Epithelial cell of proximal tubule (primary cell): ENCODE measurements around the gene MRPL43. TPM values are rescaled to one million over a fixed set of nuclear protein-coding genes. Genes with fewer than 3 reads are reported as not detected.

Experiments used
- DNase-seq: peaks from one replicate; pipeline ENCODE4 v3.0.0-alpha.2; 2011; ENCODE audit warnings: low read depth
- H3K4me3 ChIP-seq: 2 replicates; pipeline ENCODE4 v1.5.1; 2011; ENCODE audit warnings: low read depth, mild to moderate bottlenecking, low read length
- total RNA-seq: library from RNA; depleted of rRNA; stranded (reverse); fragments of >200 nt; gene quantifications from 2 replicates; pipeline ENCODE4 v1.2.3, GENCODE V29; 2015
- TF ChIP-seq, protein P1 (sequence below): conservative IDR thresholded peaks from 2 replicates; pipeline ENCODE4 v1.5.1; 2012; ENCODE audit warnings: low read depth, mild to moderate bottlenecking, low read length

The MRPL43 gene
- total RNA-seq, 1 donor from 2014 or later = 99.6 TPM

- TF ChIP-seq, protein P1, sequence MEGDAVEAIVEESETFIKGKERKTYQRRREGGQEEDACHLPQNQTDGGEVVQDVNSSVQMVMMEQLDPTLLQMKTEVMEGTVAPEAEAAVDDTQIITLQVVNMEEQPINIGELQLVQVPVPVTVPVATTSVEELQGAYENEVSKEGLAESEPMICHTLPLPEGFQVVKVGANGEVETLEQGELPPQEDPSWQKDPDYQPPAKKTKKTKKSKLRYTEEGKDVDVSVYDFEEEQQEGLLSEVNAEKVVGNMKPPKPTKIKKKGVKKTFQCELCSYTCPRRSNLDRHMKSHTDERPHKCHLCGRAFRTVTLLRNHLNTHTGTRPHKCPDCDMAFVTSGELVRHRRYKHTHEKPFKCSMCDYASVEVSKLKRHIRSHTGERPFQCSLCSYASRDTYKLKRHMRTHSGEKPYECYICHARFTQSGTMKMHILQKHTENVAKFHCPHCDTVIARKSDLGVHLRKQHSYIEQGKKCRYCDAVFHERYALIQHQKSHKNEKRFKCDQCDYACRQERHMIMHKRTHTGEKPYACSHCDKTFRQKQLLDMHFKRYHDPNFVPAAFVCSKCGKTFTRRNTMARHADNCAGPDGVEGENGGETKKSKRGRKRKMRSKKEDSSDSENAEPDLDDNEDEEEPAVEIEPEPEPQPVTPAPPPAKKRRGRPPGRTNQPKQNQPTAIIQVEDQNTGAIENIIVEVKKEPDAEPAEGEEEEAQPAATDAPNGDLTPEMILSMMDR = no peak
- H3K4me3 ChIP-seq = no peak overlapping the region
- no peak for DNase-seq
These were observed 6.0 kb downstream of the MRPL43 start for GRCh38 chr10:100981178-100981772.

GRCh38 chr10:100980711-100981110 lies 6.6 kb downstream of the MRPL43 start:
- no peak overlapping the region for H3K4me3 ChIP-seq
- no peak for DNase-seq
- TF ChIP-seq, protein P1 = no peak

DNA sequence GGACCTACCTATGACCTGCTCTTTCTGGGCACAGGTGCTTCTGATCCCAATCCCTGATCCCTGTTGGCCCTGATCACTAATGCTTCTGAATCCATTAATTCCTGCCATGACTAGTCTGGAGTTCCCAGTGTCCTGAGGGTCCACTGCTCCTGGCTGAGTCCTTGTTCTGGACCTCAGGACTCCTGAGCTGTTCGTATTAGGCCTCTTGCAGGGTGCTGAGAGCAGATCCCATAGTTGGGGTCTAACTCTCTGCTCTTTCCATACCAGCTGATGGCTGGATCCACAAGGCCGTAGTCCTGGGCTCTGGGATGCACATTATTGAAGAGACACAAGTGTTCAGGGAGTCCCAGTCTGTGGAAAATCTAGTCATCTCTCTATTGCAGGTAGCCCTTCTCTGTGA lies 7.0 kb downstream of the MRPL43 start:
- no peak for DNase-seq
- TF ChIP-seq, protein P1 = no peak

DNA sequence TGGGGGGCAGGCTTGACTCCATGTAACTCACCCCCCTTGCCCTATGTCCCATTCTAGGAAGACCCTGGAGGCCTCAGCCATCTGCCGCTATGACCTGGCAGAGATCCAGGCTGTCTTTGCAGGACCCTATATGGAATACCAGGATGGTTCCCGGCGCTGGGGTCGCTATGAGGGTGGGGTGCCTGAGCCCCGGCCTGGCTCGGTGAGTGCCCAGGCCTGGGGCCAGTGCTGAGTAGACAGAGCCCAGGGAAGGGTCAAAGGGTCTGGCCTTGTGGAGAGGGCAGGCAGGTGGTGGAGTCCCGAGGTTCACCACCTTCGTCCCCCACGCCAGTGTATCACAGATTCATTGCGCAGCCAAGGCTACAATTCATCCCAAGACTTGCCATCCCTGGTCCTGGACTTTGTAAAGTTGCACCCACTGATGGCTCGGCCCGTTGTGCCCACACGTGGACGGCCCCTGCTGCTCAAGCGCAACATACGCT lies 7.5 kb downstream of the MRPL43 start:
- TF ChIP-seq, protein P1 = no peak
- H3K4me3 ChIP-seq = no peak overlapping the region
- DNase-seq = no peak

More for the DNA sequence above, 7.0 kb downstream of the MRPL43 start:
- H3K4me3 ChIP-seq = no peak overlapping the region

DNA sequence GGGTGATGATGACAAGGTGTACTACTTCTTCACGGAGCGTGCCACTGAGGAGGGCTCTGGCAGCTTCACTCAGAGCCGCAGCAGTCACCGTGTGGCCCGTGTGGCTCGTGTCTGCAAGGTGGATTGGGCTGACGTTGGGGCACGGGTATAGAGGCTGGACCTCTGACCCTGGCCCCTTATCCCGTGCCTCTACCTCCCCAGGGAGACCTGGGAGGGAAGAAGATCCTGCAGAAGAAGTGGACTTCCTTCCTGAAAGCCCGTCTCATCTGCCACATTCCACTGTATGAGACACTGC lies 8.4 kb downstream of the MRPL43 start:
- DNase-seq = no peak
- H3K4me3 ChIP-seq = no peak overlapping the region
- TF ChIP-seq, protein P1 = no peak

- TF ChIP-seq, protein P1 = no peak
- no peak overlapping the region for H3K4me3 ChIP-seq
- no peak for DNase-seq
These were observed 9.0 kb downstream of the MRPL43 start for GRCh38 chr10:100978121-100978900.
